Measurements from ENCODE around the gene WDR90. TPM values are rescaled to one million over a fixed set of nuclear protein-coding genes. Genes with fewer than 3 reads are reported as not detected.

WDR90 gene
- total RNA-seq (2022; extraction: Qiagen RNA extraction; ENCODE audit: low read depth) = 16.6 to 34.6 TPM (median 27.1 TPM) in 5 replicates

GRCh38 chr16:648781-649589 is at the start of gene WDR90:
TSS of gene WDR90 (plus strand) at chr16:649365. CDS start at chr16:649417, 52 bp downstream.

GRCh38 chr16:630815-631405 is 18.3 kb upstream of the WDR90 start, which contains the start of gene WFIKKN1:
TSS of gene WFIKKN1 (plus strand) at chr16:630985. CDS start at chr16:631254, 269 bp downstream.

GRCh38 chr16:636206-637080 is 12.7 kb upstream of the WDR90 start, which contains the start of gene METTL26:
TSS of gene METTL26 (minus strand) at chr16:636305. CDS start at chr16:636290, 15 bp downstream.

GRCh38 chr16:641326-642188 is 7.6 kb upstream of the WDR90 start, which contains the start of gene MCRIP2:
TSS of gene MCRIP2 (plus strand) at chr16:641828. CDS start at chr16:641992, 164 bp downstream.

GRCh38 chr16:667780-668518 is 18.8 kb downstream of the WDR90 start, which contains the start of gene RHOT2:
TSS of gene RHOT2 (plus strand) at chr16:668132. CDS start at chr16:668200, 68 bp downstream.

GRCh38 chr16:674968-675883 is 26.1 kb downstream of the WDR90 start, which contains the start of gene RHBDL1:
TSS of gene RHBDL1 (plus strand) at chr16:675671. CDS start at chr16:675791, 120 bp downstream.

GRCh38 chr16:679814-680624 is 30.9 kb downstream of the WDR90 start, which contains the start of gene STUB1:
TSS of gene STUB1 (plus strand) at chr16:680410. CDS start at chr16:680526, 116 bp downstream.

GRCh38 chr16:684071-684794 is 35.1 kb downstream of the WDR90 start, which contains the start of gene JMJD8:
TSS of gene JMJD8 (minus strand) at chr16:684334. CDS start at chr16:684319, 15 bp downstream.

GRCh38 chr16:705431-706188 is 56.4 kb downstream of the WDR90 start, which contains the start of gene FBXL16:
TSS of gene FBXL16 (minus strand) at chr16:705801. CDS start at chr16:697405, 8,396 bp downstream.

GRCh38 chr16:714558-715476 is 65.7 kb downstream of the WDR90 start, which contains the start of gene METRN:
TSS of gene METRN (plus strand) at chr16:715118. CDS start at chr16:715290, 172 bp downstream.

Other genes with a start within 250 kb of the WDR90 start
- 18.8 to 30.2 TPM (median 25.3 TPM) in 5 replicates for gene DECR2, start 247.5 kb upstream of the WDR90 start, total RNA-seq (2022; extraction: Qiagen RNA extraction; ENCODE audit: low read depth)
- 16.4 to 22.4 TPM (median 18.8 TPM) in 5 replicates for gene RAB11FIP3, start 223.7 kb upstream of the WDR90 start, total RNA-seq (2022; extraction: Qiagen RNA extraction; ENCODE audit: low read depth)
- 41.1 to 84.0 TPM (median 73.2 TPM) in 5 replicates for gene CAPN15, start 121.7 kb upstream of the WDR90 start, total RNA-seq (2022; extraction: Qiagen RNA extraction; ENCODE audit: low read depth)
- 0.06 to 0.18 TPM (median 0.13 TPM) in 5 replicates for gene PRR35, start 89.0 kb upstream of the WDR90 start, total RNA-seq (2022; extraction: Qiagen RNA extraction; ENCODE audit: low read depth)
- 0.11 to 0.39 TPM (median 0.21 TPM) in 5 replicates for gene NHLRC4, start 82.4 kb upstream of the WDR90 start, total RNA-seq (2022; extraction: Qiagen RNA extraction; ENCODE audit: low read depth)
- 25.3 to 44.0 TPM (median 34.0 TPM) in 5 replicates for gene PIGQ, start 79.4 kb upstream of the WDR90 start, total RNA-seq (2022; extraction: Qiagen RNA extraction; ENCODE audit: low read depth)
- 10.7 to 19.4 TPM (median 17.7 TPM) in 5 replicates for gene RAB40C, start 59.3 kb upstream of the WDR90 start, total RNA-seq (2022; extraction: Qiagen RNA extraction; ENCODE audit: low read depth)
- gene WFIKKN1, start 18.4 kb upstream of the WDR90 start, total RNA-seq (2022; extraction: Qiagen RNA extraction; ENCODE audit: low read depth) = 0.10 to 0.23 TPM (median 0.13 TPM) in 5 replicates
- gene METTL26, start 13.1 kb upstream of the WDR90 start, total RNA-seq (2022; extraction: Qiagen RNA extraction; ENCODE audit: low read depth) = 85.3 to 150 TPM (median 144 TPM) in 5 replicates
- 21.2 to 49.7 TPM (median 47.2 TPM) in 5 replicates for gene MCRIP2, start 7.5 kb upstream of the WDR90 start, total RNA-seq (2022; extraction: Qiagen RNA extraction; ENCODE audit: low read depth)
- gene RHOT2, start 18.8 kb downstream of the WDR90 start, total RNA-seq (2022; extraction: Qiagen RNA extraction; ENCODE audit: low read depth) = 59.7 to 96.5 TPM (median 84.1 TPM) in 5 replicates
- 0.67 to 1.7 TPM (median 1.4 TPM) in 5 replicates for gene RHBDL1, start 26.3 kb downstream of the WDR90 start, total RNA-seq (2022; extraction: Qiagen RNA extraction; ENCODE audit: low read depth)
- gene STUB1, start 31.0 kb downstream of the WDR90 start, total RNA-seq (2022; extraction: Qiagen RNA extraction; ENCODE audit: low read depth) = 83.4 to 138 TPM (median 123 TPM) in 5 replicates
- gene JMJD8, start 35.0 kb downstream of the WDR90 start, total RNA-seq (2022; extraction: Qiagen RNA extraction; ENCODE audit: low read depth) = 63.7 to 86.1 TPM (median 79.3 TPM) in 5 replicates
- 3.9 to 6.4 TPM (median 5.5 TPM) in 5 replicates for gene WDR24, start 41.0 kb downstream of the WDR90 start, total RNA-seq (2022; extraction: Qiagen RNA extraction; ENCODE audit: low read depth)
- gene FBXL16, start 56.4 kb downstream of the WDR90 start, total RNA-seq (2022; extraction: Qiagen RNA extraction; ENCODE audit: low read depth) = 1.7 to 3.4 TPM (median 2.9 TPM) in 5 replicates
- 63.5 to 222 TPM (median 177 TPM) in 5 replicates for gene METRN, start 65.8 kb downstream of the WDR90 start, total RNA-seq (2022; extraction: Qiagen RNA extraction; ENCODE audit: low read depth)
- gene ANTKMT, start 71.8 kb downstream of the WDR90 start, total RNA-seq (2022; extraction: Qiagen RNA extraction; ENCODE audit: low read depth) = 33.9 to 70.7 TPM (median 53.2 TPM) in 5 replicates
- gene CCDC78, start 77.1 kb downstream of the WDR90 start, total RNA-seq (2022; extraction: Qiagen RNA extraction; ENCODE audit: low read depth) = 3.1 to 6.6 TPM (median 5.5 TPM) in 5 replicates
- 12.8 to 21.7 TPM (median 16.8 TPM) in 5 replicates for gene HAGHL, start 77.7 kb downstream of the WDR90 start, total RNA-seq (2022; extraction: Qiagen RNA extraction; ENCODE audit: low read depth)
- gene CIAO3, start 91.6 kb downstream of the WDR90 start, total RNA-seq (2022; extraction: Qiagen RNA extraction; ENCODE audit: low read depth) = 15.1 to 23.9 TPM (median 21.0 TPM) in 5 replicates
- gene MSLN, start 111.4 kb downstream of the WDR90 start, total RNA-seq (2022; extraction: Qiagen RNA extraction; ENCODE audit: low read depth) = 1.7 to 3.1 TPM (median 2.4 TPM) in 5 replicates
- 33.4 to 55.9 TPM (median 54.0 TPM) in 5 replicates for gene RPUSD1, start 139.0 kb downstream of the WDR90 start, total RNA-seq (2022; extraction: Qiagen RNA extraction; ENCODE audit: low read depth)
- 13.7 to 28.0 TPM (median 26.4 TPM) in 5 replicates for gene CHTF18, start 139.3 kb downstream of the WDR90 start, total RNA-seq (2022; extraction: Qiagen RNA extraction; ENCODE audit: low read depth)
- gene GNG13, start 151.4 kb downstream of the WDR90 start, total RNA-seq (2022; extraction: Qiagen RNA extraction; ENCODE audit: low read depth) = not detected in 5 replicates

Data from A549 treated with RU486 at 1 μM for 4 hours (cell line).